HCT116 (cell line): ENCODE measurements around the gene FFAR1. TPM values are rescaled to one million over a fixed set of nuclear protein-coding genes. Genes with fewer than 3 reads are reported as not detected.

Source experiments
- ATAC-seq: fragments of 200-7000 bp; cut with Tn5 transposase; 2 replicates; pipeline ENCODE4 v1.9.1; 2020; ENCODE audit warnings: mild to moderate bottlenecking, moderate library complexity
- BruUV-seq: library from RNA; stranded (reverse); fragments of 400-500 nt; replicated peaks from 2 replicates; lab custom pipeline; 2021; lab: Mats Ljungman, UMichigan
- CTCF ChIA-PET: fragments of 300-600 bp; sonication (Branson Sonifier 250); formaldehyde crosslinking; loops from one replicate; lab custom pipeline; 2021; ENCODE audit warnings: antibody characterized with exemption; lab: Charles Lee
- POLR2A ChIA-PET: fragments of 300-600, 350-600 bp; sonication (Branson Sonifier 250); formaldehyde crosslinking; loops from one replicate; lab custom pipeline; 2021; ENCODE audit warnings: antibody characterized with exemption; lab: Charles Lee
- RAD21 ChIA-PET, 2 experiments: fragments of 300-600 bp; sonication (Branson Sonifier 250); formaldehyde crosslinking; loops; one replicate each; lab custom pipeline; 2023; ENCODE audit warnings: low total read pairs in 2 of 2; ENCODE audit not compliant: uncharacterized antibody in 2 of 2, unreplicated experiment in 2 of 2, low non-redundant PET in 1 of 2; lab: Charles Lee
- DNase-seq: peaks from one replicate; pipeline ENCODE4 v3.0.0-alpha.2; 2010; ENCODE audit warnings: low read depth, low spot score
- H2AFZ ChIP-seq: fragments of 200-600 bp; shearing (Covaris generic), sonication (generic); 2 replicates; pipeline ENCODE4 v1.6.1; 2017; ENCODE audit warnings: low read depth, mixed run types, mixed read lengths, antibody characterized with exemption, low read length; ENCODE audit not compliant: poor library complexity, severe bottlenecking
- H3K27ac ChIP-seq: 2 replicates; pipeline ENCODE4 v1.5.1; 2012; ENCODE audit warnings: low read depth, low read length
- H3K27me3 ChIP-seq: fragments of 200-600 bp; sonication (generic); 2 replicates; pipeline ENCODE4 v1.6.1; 2016; ENCODE audit warnings: mixed run types, low read length, mixed read lengths; ENCODE audit not compliant: insufficient read depth
- H3K36me3 ChIP-seq, 2 experiments: fragments of 200-500 bp in 1 of 2; fragments of 200-600 bp in 1 of 2; sonication (Bioruptor generic) in 1 of 2; sonication (generic) in 1 of 2; 2 replicates each; pipeline versions ENCODE4 v1.5.1 to v1.6.1; 2014 to 2016; ENCODE audit warnings: low read length in 2 of 2, inconsistent platforms in 1 of 2, mixed read lengths in 1 of 2, mixed run types in 1 of 2; ENCODE audit not compliant: insufficient read depth in 2 of 2, control insufficient read depth in 1 of 2
- H3K4me1 ChIP-seq, 2 experiments: fragments of 200-600 bp in 1 of 2; sonication (generic) in 1 of 2; 2 replicates each; pipeline versions ENCODE4 v1.5.1 to v1.6.1; 2012 to 2017; ENCODE audit warnings: low read length in 2 of 2, inconsistent platforms in 1 of 2, mild to moderate bottlenecking in 1 of 2, mixed read lengths in 1 of 2, mixed run types in 1 of 2, moderate library complexity in 1 of 2; ENCODE audit not compliant: insufficient read depth in 2 of 2, control insufficient read depth in 1 of 2
- H3K4me2 ChIP-seq: fragments of 200-600 bp; sonication (generic); 2 replicates; pipeline ENCODE4 v1.6.1; 2017; ENCODE audit warnings: mixed run types, low read length, mixed read lengths
- H3K4me3 ChIP-seq, 2 experiments: fragments of 200-600 bp in 1 of 2; sonication (generic) in 1 of 2; replicated peaks in 1 of 2; 2 replicates each; pipeline ENCODE4 v1.5.1; 2011 to 2016; ENCODE audit warnings: low read length in 2 of 2, control low read depth in 1 of 2, low read depth in 1 of 2, mild to moderate bottlenecking in 1 of 2, mixed read lengths in 1 of 2, mixed run types in 1 of 2
- H3K79me2 ChIP-seq: fragments of 200-600 bp; sonication (generic); 2 replicates; pipeline ENCODE4 v1.6.1; 2017; ENCODE audit warnings: mild to moderate bottlenecking, mixed run types, low read length, moderate library complexity, mixed read lengths; ENCODE audit not compliant: insufficient read depth
- H3K9ac ChIP-seq: fragments of 200-600 bp; sonication (generic); 2 replicates; pipeline ENCODE4 v1.6.1; 2016; ENCODE audit warnings: low read length, mixed read lengths
- H3K9me2 ChIP-seq: fragments of 200-600 bp; sonication (generic), shearing (Covaris generic); 2 replicates; pipeline ENCODE4 v1.6.1; 2017; ENCODE audit warnings: mixed run types, mild to moderate bottlenecking, moderate library complexity; ENCODE audit not compliant: insufficient read depth
- H3K9me3 ChIP-seq, 2 experiments: fragments of 200-500 bp in 1 of 2; fragments of 200-600 bp in 1 of 2; sonication (Bioruptor generic) in 1 of 2; sonication (generic) in 1 of 2; 2 replicates each; pipeline ENCODE4 v1.6.1; 2014 to 2017; ENCODE audit warnings: low read length in 2 of 2, mixed read lengths in 2 of 2, inconsistent platforms in 1 of 2, low read depth in 1 of 2, mild to moderate bottlenecking in 1 of 2, mixed run types in 1 of 2, moderate library complexity in 1 of 2; ENCODE audit not compliant: control insufficient read depth in 1 of 2, insufficient read depth in 1 of 2
- H4K20me1 ChIP-seq: fragments of 200-600 bp; sonication (generic), shearing (Covaris generic); 2 replicates; pipeline ENCODE4 v1.6.1; 2017; ENCODE audit warnings: mixed run types, mild to moderate bottlenecking, moderate library complexity; ENCODE audit not compliant: insufficient read depth
- CTCF ChIP-seq, 3 experiments: fragments of 200-600 bp in 1 of 3; sonication (generic) in 1 of 3; IDR thresholded peaks in 2 of 3; conservative IDR thresholded peaks in 1 of 3; 2 replicates each; pipeline ENCODE4 v1.5.1; 2012 to 2017; ENCODE audit warnings: low read depth in 2 of 3, low read length in 2 of 3, antibody characterized with exemption in 1 of 3, borderline replicate concordance in 1 of 3, control low read depth in 1 of 3, mild to moderate bottlenecking in 1 of 3, mixed read lengths in 1 of 3, mixed run types in 1 of 3, moderate library complexity in 1 of 3; ENCODE audit not compliant: insufficient read depth in 1 of 3
- EGR1 ChIP-seq: IDR thresholded peaks from 2 replicates; pipeline ENCODE4 v1.6.1; 2012; ENCODE audit warnings: low read depth
- FOSL1 ChIP-seq: IDR thresholded peaks from 2 replicates; pipeline ENCODE4 v1.6.1; 2012; ENCODE audit warnings: low read depth
- JUND ChIP-seq: IDR thresholded peaks from 2 replicates; pipeline ENCODE4 v1.6.1; 2012
- POLR2A ChIP-seq: IDR thresholded peaks from 2 replicates; pipeline ENCODE4 v1.7.0; 2011; ENCODE audit warnings: borderline replicate concordance; ENCODE audit not compliant: insufficient read depth, insufficient read length; ENCODE audit errors: extremely low read depth
- RAD21 ChIP-seq: IDR thresholded peaks from 2 replicates; pipeline ENCODE4 v1.6.1; 2012; ENCODE audit warnings: low read depth, mild to moderate bottlenecking
- SIN3A ChIP-seq: IDR thresholded peaks from 2 replicates; pipeline ENCODE4 v1.6.1; 2012; ENCODE audit warnings: low read depth
- SP1 ChIP-seq: IDR thresholded peaks from 2 replicates; pipeline ENCODE4 v1.6.1; 2012; ENCODE audit warnings: low read depth
- YY1 ChIP-seq: IDR thresholded peaks from 2 replicates; pipeline ENCODE4 v1.6.1; 2011; ENCODE audit warnings: low read length, low read depth, moderate library complexity, mild to moderate bottlenecking; ENCODE audit not compliant: insufficient replicate concordance; ENCODE audit errors: extremely low read depth
- intact Hi-C: fragments of 100-400 bp; cut with micrococcal nuclease; formaldehyde crosslinking; loops from 2 replicates; pipeline ENCODE4 v1.10.0; 2022
- total RNA-seq: library from RNA; stranded (reverse); gene quantifications from one replicate; pipeline ENCODE4 v1.2.1, GENCODE V29; 2021; ENCODE audit not compliant: unreplicated experiment
- TF ChIP-seq, protein P1 (sequence below): IDR thresholded peaks from 2 replicates; pipeline ENCODE4 v1.6.1; 2012
- TF ChIP-seq, protein P2 (sequence below): IDR thresholded peaks from 2 replicates; pipeline ENCODE4 v1.6.1; 2011; ENCODE audit warnings: mild to moderate bottlenecking, low read length, moderate library complexity; ENCODE audit not compliant: insufficient replicate concordance; ENCODE audit errors: extremely low read depth

Gene FFAR1
- total RNA-seq, 1 experiment from 2014 or later = not detected

GRCh38 chr19:35322014-35322413, 25.7 kb upstream of the FFAR1 start:
- POLR2A ChIA-PET = no interaction called here
- Histone ChIP-seq H3K4me3 (no peak overlapping the region), H4K20me1 (no peaks in the 10 kb centered on the region), H3K36me3 (no peaks in the 10 kb centered on the region), H3K27ac (no peak overlapping the region), H3K4me2 (no peak overlapping the region), H3K9ac (no peak overlapping the region)
- CTCF ChIA-PET = interaction anchor here (1.7 kb wide), 1 partner anchor 31 kb away, joined by 3 read pairs; no protein-coding TSS in a partner anchor
- no peak for DNase-seq
- BruUV-seq = no TSS peak
- intact Hi-C loops = no loop called here
- TF ChIP-seq YY1 (no peak), SP1 (no peak), JUND (no peak), EGR1 (no peak), SIN3A (no peak)
- TF ChIP-seq, protein P1, sequence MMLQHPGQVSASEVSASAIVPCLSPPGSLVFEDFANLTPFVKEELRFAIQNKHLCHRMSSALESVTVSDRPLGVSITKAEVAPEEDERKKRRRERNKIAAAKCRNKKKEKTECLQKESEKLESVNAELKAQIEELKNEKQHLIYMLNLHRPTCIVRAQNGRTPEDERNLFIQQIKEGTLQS = no peak
- TF ChIP-seq, protein P2, sequence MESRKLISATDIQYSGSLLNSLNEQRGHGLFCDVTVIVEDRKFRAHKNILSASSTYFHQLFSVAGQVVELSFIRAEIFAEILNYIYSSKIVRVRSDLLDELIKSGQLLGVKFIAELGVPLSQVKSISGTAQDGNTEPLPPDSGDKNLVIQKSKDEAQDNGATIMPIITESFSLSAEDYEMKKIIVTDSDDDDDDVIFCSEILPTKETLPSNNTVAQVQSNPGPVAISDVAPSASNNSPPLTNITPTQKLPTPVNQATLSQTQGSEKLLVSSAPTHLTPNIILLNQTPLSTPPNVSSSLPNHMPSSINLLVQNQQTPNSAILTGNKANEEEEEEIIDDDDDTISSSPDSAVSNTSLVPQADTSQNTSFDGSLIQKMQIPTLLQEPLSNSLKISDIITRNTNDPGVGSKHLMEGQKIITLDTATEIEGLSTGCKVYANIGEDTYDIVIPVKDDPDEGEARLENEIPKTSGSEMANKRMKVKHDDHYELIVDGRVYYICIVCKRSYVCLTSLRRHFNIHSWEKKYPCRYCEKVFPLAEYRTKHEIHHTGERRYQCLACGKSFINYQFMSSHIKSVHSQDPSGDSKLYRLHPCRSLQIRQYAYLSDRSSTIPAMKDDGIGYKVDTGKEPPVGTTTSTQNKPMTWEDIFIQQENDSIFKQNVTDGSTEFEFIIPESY = no peak
- TF ChIP-seq, all 23 proteins: peak for 0
- no peak for ATAC-seq
- H3K79me2 ChIP-seq = no peaks in the 10 kb centered on the region
- RAD21 ChIA-PET = no interaction called here
- no peak overlapping the region for H2AFZ ChIP-seq
- no peaks in the 10 kb centered on the region for H3K27me3 ChIP-seq
- H3K9me3 ChIP-seq = no peaks in the 10 kb centered on the region
- peaks cover 16 to 42% of the 10 kb centered on the region in 2 experiments for H3K4me1 ChIP-seq
- no peaks in the 10 kb centered on the region for H3K9me2 ChIP-seq

- DNase-seq = no peak
These were observed 20.1 kb upstream of the FFAR1 start for GRCh38 chr19:35327642-35328041.

More at GRCh38 chr19:35327642-35328041, 20.1 kb upstream of the FFAR1 start:
- Histone ChIP-seq H3K4me2 (no peak overlapping the region), H3K79me2 (no peaks in the 10 kb centered on the region), H3K9me2 (no peaks in the 10 kb centered on the region), H3K27ac (no peak overlapping the region), H3K36me3 (no peaks in the 10 kb centered on the region), H3K4me3 (no peak overlapping the region), H2AFZ (no peak overlapping the region), H4K20me1 (no peaks in the 10 kb centered on the region), H3K9me3 (no peaks in the 10 kb centered on the region), H3K4me1 (peaks cover 2 to 6% of the 10 kb centered on the region in 2 experiments; a peak in 1 of 4 replicates), H3K27me3 (no peaks in the 10 kb centered on the region), H3K9ac (no peak overlapping the region)
- BruUV-seq = no TSS peak
- intact Hi-C loops = no loop called here
- CTCF ChIA-PET = interaction anchor here (0.5 to 1.6 kb wide), 3 partner anchors 8 to 15 kb away, joined by 3 to 8 read pairs (median 3); no protein-coding TSS in a partner anchor
- ATAC-seq = peak; percentile 97
- TF ChIP-seq CTCF (IDR thresholded peaks at IDR 0.05 in 2 of 3, conservative IDR thresholded peaks at IDR 0.05 in 1 of 3; ENCODE audit: borderline replicate concordance in 1 of 3, insufficient read depth in 1 of 3, low read depth in 2 of 3, low read length in 2 of 3) (peak; percentile 24 to 75 (median 64); a peak in 5 of 6 replicates), FOSL1 (no peak), POLR2A (no peak), RAD21 (0 out of 2 replicates have a peak, but pooled peaks have one; percentile 28)
- POLR2A ChIA-PET = interaction anchor here (1.2 kb wide), 1 partner anchor 8 kb away, joined by 3 read pairs; no protein-coding TSS in a partner anchor
- RAD21 ChIA-PET = no interaction called here
